Spleen (tissue), 11 donors: Measurements from ENCODE around the gene REX1BD. TPM values are rescaled to one million over a fixed set of nuclear protein-coding genes. Genes with fewer than 3 reads are reported as not detected.

Experiments used
- DNase-seq: peaks from one replicate; pipeline ENCODE4 v3.0.0-alpha.2; 2020
- H3K27ac ChIP-seq, 8 donors: fragments of 200-600 bp; sonication (generic) in 7 of 8; 1 replicate in 4 of 8; 2 replicates in 4 of 8; pipeline versions ENCODE4 v1.5.0 to v1.8.0; 2016 to 2021; ENCODE audit warnings: inconsistent platforms in 4 of 8, mild to moderate bottlenecking in 4 of 8, moderate library complexity in 1 of 8
- H3K27me3 ChIP-seq, 7 donors: fragments of 200-600 bp; sonication (generic) in 6 of 7; replicated peaks in 1 of 7; 1 replicate in 4 of 7; 2 replicates in 3 of 7; pipeline versions ENCODE4 v1.5.0 to v1.8.0; 2016 to 2021; ENCODE audit warnings: inconsistent platforms in 3 of 7, mild to moderate bottlenecking in 1 of 7
- H3K36me3 ChIP-seq, 6 donors: fragments of 200-600 bp; sonication (generic) in 5 of 6; 1 replicate in 4 of 6; 2 replicates in 2 of 6; pipeline versions ENCODE4 v1.5.0 to v1.8.0; 2016 to 2021; ENCODE audit warnings: inconsistent platforms in 2 of 6
- H3K4me1 ChIP-seq, 6 donors: fragments of 200-600 bp; sonication (generic) in 5 of 6; 1 replicate in 3 of 6; 2 replicates in 3 of 6; pipeline versions ENCODE4 v1.5.0 to v1.8.0; 2016 to 2021; ENCODE audit warnings: inconsistent platforms in 3 of 6
- H3K4me3 ChIP-seq, 8 donors: fragments of 200-600 bp; sonication (generic) in 7 of 8; 1 replicate in 4 of 8; 2 replicates in 4 of 8; pipeline versions ENCODE4 v1.5.0 to v1.8.0; 2016 to 2021; ENCODE audit warnings: inconsistent platforms in 4 of 8, mild to moderate bottlenecking in 4 of 8, moderate library complexity in 2 of 8
- H3K9me3 ChIP-seq, 8 donors: fragments of 200-600 bp; sonication (generic) in 7 of 8; 1 replicate in 4 of 8; 2 replicates in 4 of 8; pipeline versions ENCODE4 v1.5.0 to v1.8.0; 2016 to 2021; ENCODE audit warnings: inconsistent platforms in 4 of 8
- CTCF ChIP-seq, 11 experiments: fragments of 200-600 bp in 7 of 11; fragments of 450-650 bp in 4 of 11; sonication (generic) in 4 of 11; IDR thresholded peaks in 8 of 11; conservative IDR thresholded peaks in 3 of 11; 1 replicate in 7 of 11; 2 replicates in 4 of 11; pipeline versions ENCODE4 v1.4.0 to v1.8.0; 2016 to 2021; ENCODE audit warnings: antibody characterized with exemption in 11 of 11, inconsistent platforms in 4 of 11, mild to moderate bottlenecking in 1 of 11
- POLR2A ChIP-seq, 3 donors: fragments of 450-650 bp; IDR thresholded peaks; one replicate each; pipeline ENCODE4 v1.5.1; 2017; ENCODE audit warnings: antibody characterized with exemption in 3 of 3, mild to moderate bottlenecking in 1 of 3
- POLR2AphosphoS5 ChIP-seq, 3 donors: sonication (generic); formaldehyde crosslinking; IDR thresholded peaks; one replicate each; pipeline ENCODE4 v1.5.1; 2017; ENCODE audit warnings: antibody characterized with exemption in 3 of 3
- WGBS, 5 donors: extraction: QIAGEN DNeasy Blood & Tissue Kit in 3 of 5; methylation state at CpG; one replicate each; pipeline versions ENCODE4 v1.1.5 to v1.1.7; 2013 to 2018; 5-methylcytosine and 5-hydroxymethylcytosine counted together
- intact Hi-C: fragments of 100-400 bp; cut with DNase I; formaldehyde crosslinking; loops from one replicate; pipeline ENCODE4 v1.15.0; 2023; ENCODE audit warnings: low total_unique reads
- polyA plus RNA-seq, 3 donors: library from polyadenylated mRNA; stranded (reverse); fragments of 200-250 nt; gene quantifications; one replicate each; pipeline ENCODE4 v1.2.1, GENCODE V29; 2013
- total RNA-seq, 7 donors: library from RNA; depleted of rRNA in 3 of 7; stranded (reverse); fragments of >200 nt in 3 of 7; fragmentation: NEBNext Ultra II Directional in 4 of 7; extraction: Animal tissue kit (Norgen Biotek cat#: 25700) in 4 of 7; gene quantifications; one replicate each; pipeline versions ENCODE4 v1.1.0 to v1.2.1, GENCODE V29; 2016 to 2021
- donor health status: healthy with polysubstance abuse.
- donor health status: DM: no; HTN: no; CAD: no; lungs with moderate emphysema.
- donor health status: DM: no; HTN: no; CAD: no.
- donor health status: Bipolar disorder and iron deficiency.
- donor health status: healthy.
- donor health status: DM: no; HTN: no; CAD: no.
- donor health status: DM: yes; HTN: yes; CAD: no.

Gene REX1BD
- total and polyA plus RNA-seq, 10 donors = 65.4 to 182 (median 86.3) TPM

GRCh38 chr19:18593367-18594095 is 4.9 kb downstream of the REX1BD start:
- no peak for DNase-seq
- WGBS, 5 donors = 35 to 52% (median 44%) methylated on average over 19 to 25 of the region's 25 CpGs
- Histone ChIP-seq H3K4me3 (peak overlapping the region in 5 of 8 donors; percentile 32 to 67 (median 36)), H3K27ac (peak overlapping the region in 6 of 8 donors; percentile 26 to 73 (median 46)), H3K9me3 (no peaks in the 10 kb centered on the region), H3K36me3 (peaks cover 0 to 23% (median 13%) of the 10 kb centered on the region in 6 donors), H3K4me1 (peaks cover 21 to 63% (median 44%) of the 10 kb centered on the region in 6 donors), H3K27me3 (peaks cover 0 to 44% (median 8%) of the 10 kb centered on the region in 7 donors)
- TF ChIP-seq POLR2AphosphoS5 (IDR thresholded peaks at IDR 0.05) (peak in 1 of 3 donors; percentile 18), POLR2A (IDR thresholded peaks at IDR 0.05) (no peak)
- intact Hi-C loops = loop anchor here (5.0 kb wide), 1 partner anchor 254 kb away; no protein-coding TSS in a partner anchor

- intact Hi-C loops = loop anchor here (5.0 kb wide), 1 partner anchor 253 kb away; no protein-coding TSS in a partner anchor
- Histone ChIP-seq H3K4me3 (peak overlapping the region; percentile 11 to 67 (median 32)), H3K36me3 (peaks cover 0 to 23% (median 13%) of the 10 kb centered on the region in 6 donors), H3K27me3 (peaks cover 0 to 51% (median 12%) of the 10 kb centered on the region in 7 donors), H3K27ac (peak overlapping the region in 6 of 8 donors; percentile 26 to 73 (median 46)), H3K4me1 (peaks cover 21 to 57% (median 41%) of the 10 kb centered on the region in 6 donors), H3K9me3 (no peaks in the 10 kb centered on the region)
- WGBS, 5 donors = 1% methylated on average over 23 to 54 of the region's 54 CpGs
- TF ChIP-seq POLR2A (IDR thresholded peaks at IDR 0.05) (no peak), CTCF (IDR thresholded peaks at IDR 0.05 in 8 of 11, conservative IDR thresholded peaks at IDR 0.05 in 3 of 11) (peak; percentile 36 to 97 (median 93)), POLR2AphosphoS5 (IDR thresholded peaks at IDR 0.05) (peak; percentile 54 to 74 (median 69))
- peak; percentile 93 for DNase-seq
Measured at GRCh38 chr19:18594096-18594823, 5.7 kb downstream of the REX1BD start.

GRCh38 chr19:18594824-18595373 is 6.3 kb downstream of the REX1BD start:
- H3K4me3 ChIP-seq = peak overlapping the region in 6 of 8 donors; percentile 27 to 67 (median 34)

More at GRCh38 chr19:18594824-18595373, 6.3 kb downstream of the REX1BD start:
- peaks cover 15 to 51% (median 35%) of the 10 kb centered on the region in 6 donors for H3K4me1 ChIP-seq
- TF ChIP-seq CTCF (IDR thresholded peaks at IDR 0.05 in 8 of 11, conservative IDR thresholded peaks at IDR 0.05 in 3 of 11) = no peak
- TF ChIP-seq POLR2A (IDR thresholded peaks at IDR 0.05) = no peak
- TF ChIP-seq POLR2AphosphoS5 (IDR thresholded peaks at IDR 0.05) = no peak
- H3K27me3 ChIP-seq = peaks cover 0 to 57% (median 17%) of the 10 kb centered on the region in 7 donors
- H3K27ac ChIP-seq = peak overlapping the region in 3 of 8 donors; percentile 39 to 73 (median 67)
- H3K36me3 ChIP-seq = peaks cover 0 to 23% (median 13%) of the 10 kb centered on the region in 6 donors
- DNase-seq = no peak
- no peaks in the 10 kb centered on the region for H3K9me3 ChIP-seq
- 13 to 19% (median 15%) methylated on average over 9 to 26 of the region's 26 CpGs for WGBS, 5 donors
- intact Hi-C loops = loop anchor here (5.0 kb wide), 1 partner anchor 252 kb away; no protein-coding TSS in a partner anchor
